ENCODE data around the gene RSAD2. TPM values are rescaled to one million over a fixed set of nuclear protein-coding genes. Genes with fewer than 3 reads are reported as not detected.

RSAD2 gene
- polyA plus RNA-seq, 1 donor (not counting 4 experiments of a cell fraction or from before 2014, with no cell fraction given), result 1.7 TPM

DNA sequence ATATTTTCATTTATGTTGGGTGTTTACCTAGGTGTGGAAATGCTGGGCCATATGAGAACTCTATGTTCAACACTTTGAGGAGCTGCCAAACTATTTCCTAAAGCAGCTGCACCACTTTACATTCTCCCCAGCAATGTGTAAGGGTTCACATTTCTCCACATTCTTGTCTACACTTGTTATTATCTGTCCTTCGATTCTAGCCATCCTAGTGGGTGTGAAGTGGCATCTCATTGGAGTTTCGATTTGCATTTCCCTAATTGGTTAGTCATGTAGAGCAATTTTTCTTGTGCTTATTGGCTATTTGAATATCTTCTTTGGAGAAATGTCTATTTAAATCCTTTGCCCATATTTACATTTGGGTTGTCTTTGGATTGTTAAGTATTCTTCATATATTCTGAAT, 61.5 kb downstream of the RSAD2 start:
- dilution Hi-C loops (cut with MboI; ENCODE audit: extremely low pct_ligation_motif_present, low sequenced_read_pairs), result no loop called here
- Histone ChIP-seq H3K4me2 (ENCODE audit: control insufficient read depth, extremely low read depth, insufficient read depth, low read depth, low read length) (no peak overlapping the region), H3K27ac (ENCODE audit: control insufficient read depth, insufficient read depth, low read length) (no peak overlapping the region), H2AFZ (ENCODE audit: control insufficient read depth, low read length) (no peak overlapping the region), H4K20me1 (ENCODE audit: control insufficient read depth, extremely low read depth, insufficient read depth, low read length) (no peaks in the 10 kb centered on the region), H3K27me3 (ENCODE audit: control insufficient read depth, extremely low read depth, insufficient read depth, low read length) (no peaks in the 10 kb centered on the region), H3K9ac (ENCODE audit: control insufficient read depth, extremely low read depth, insufficient read depth, low read length) (no peak overlapping the region), H3K36me3 (ENCODE audit: control insufficient read depth in 2 of 2, extremely low read depth in 1 of 2, insufficient read depth in 2 of 2, low read length in 2 of 2) (no peaks in the 10 kb centered on the region), H3K9me1 (ENCODE audit: control insufficient read depth, extremely low read depth, insufficient read depth, low read length) (no peaks in the 10 kb centered on the region), H3K4me3 (ENCODE audit: control insufficient read depth in 2 of 3, extremely low read depth in 1 of 3, insufficient read depth in 2 of 3, low read depth in 1 of 3, low read length in 3 of 3) (no peak overlapping the region), H3K79me2 (ENCODE audit: control insufficient read depth, insufficient read depth, low read length) (no peaks in the 10 kb centered on the region), H3K9me3 (ENCODE audit: control insufficient read depth, low read depth, low read length) (no peaks in the 10 kb centered on the region), H3K4me1 (ENCODE audit: control insufficient read depth, extremely low read depth, insufficient read depth, low read length) (no peaks in the 10 kb centered on the region)
- TF ChIP-seq EZH2 (IDR thresholded peaks at IDR 0.05; ENCODE audit: low read length), result no peak
- TF ChIP-seq, protein P1, sequence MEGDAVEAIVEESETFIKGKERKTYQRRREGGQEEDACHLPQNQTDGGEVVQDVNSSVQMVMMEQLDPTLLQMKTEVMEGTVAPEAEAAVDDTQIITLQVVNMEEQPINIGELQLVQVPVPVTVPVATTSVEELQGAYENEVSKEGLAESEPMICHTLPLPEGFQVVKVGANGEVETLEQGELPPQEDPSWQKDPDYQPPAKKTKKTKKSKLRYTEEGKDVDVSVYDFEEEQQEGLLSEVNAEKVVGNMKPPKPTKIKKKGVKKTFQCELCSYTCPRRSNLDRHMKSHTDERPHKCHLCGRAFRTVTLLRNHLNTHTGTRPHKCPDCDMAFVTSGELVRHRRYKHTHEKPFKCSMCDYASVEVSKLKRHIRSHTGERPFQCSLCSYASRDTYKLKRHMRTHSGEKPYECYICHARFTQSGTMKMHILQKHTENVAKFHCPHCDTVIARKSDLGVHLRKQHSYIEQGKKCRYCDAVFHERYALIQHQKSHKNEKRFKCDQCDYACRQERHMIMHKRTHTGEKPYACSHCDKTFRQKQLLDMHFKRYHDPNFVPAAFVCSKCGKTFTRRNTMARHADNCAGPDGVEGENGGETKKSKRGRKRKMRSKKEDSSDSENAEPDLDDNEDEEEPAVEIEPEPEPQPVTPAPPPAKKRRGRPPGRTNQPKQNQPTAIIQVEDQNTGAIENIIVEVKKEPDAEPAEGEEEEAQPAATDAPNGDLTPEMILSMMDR (optimal IDR thresholded peaks at IDR 0.05 in 1 of 3, IDR thresholded peaks at IDR 0.05 in 1 of 3, conservative IDR thresholded peaks at IDR 0.05 in 1 of 3; ENCODE audit: extremely low read depth in 1 of 3, insufficient read depth in 2 of 3, low read length in 3 of 3), result no peak
- DNase-seq (ENCODE audit: low read depth, low spot score) (no peak), FAIRE-seq (no peak)

DNA sequence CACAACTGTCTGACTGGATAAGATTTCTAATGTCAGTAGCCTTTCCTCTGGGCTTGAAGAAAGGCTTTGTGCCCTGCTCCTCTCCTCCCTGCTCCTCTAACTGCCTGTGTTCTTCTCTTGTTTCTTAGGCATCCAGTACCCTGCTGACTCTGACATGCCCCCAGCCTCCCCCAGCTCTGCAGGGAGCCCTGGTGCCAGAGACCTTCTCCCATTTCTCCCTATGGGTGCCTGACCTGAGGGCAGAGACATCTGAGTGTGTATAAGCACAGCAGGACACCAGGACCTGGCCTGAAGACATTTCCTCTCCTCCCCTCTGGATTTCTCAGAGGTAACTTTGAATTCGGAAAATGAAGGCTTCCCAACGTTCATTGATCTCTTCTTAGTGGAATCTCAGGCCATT, 63.2 kb downstream of the RSAD2 start:
- no peak overlapping the region for H3K27ac ChIP-seq (ENCODE audit: control insufficient read depth, insufficient read depth, low read length)
- no peaks in the 10 kb centered on the region for H4K20me1 ChIP-seq (ENCODE audit: control insufficient read depth, extremely low read depth, insufficient read depth, low read length)
- H2AFZ ChIP-seq (ENCODE audit: control insufficient read depth, low read length), result no peak overlapping the region
- dilution Hi-C loops (cut with MboI; ENCODE audit: extremely low pct_ligation_motif_present, low sequenced_read_pairs), result no loop called here
- H3K4me1 ChIP-seq (ENCODE audit: control insufficient read depth, extremely low read depth, insufficient read depth, low read length), result no peaks in the 10 kb centered on the region
- H3K9me3 ChIP-seq (ENCODE audit: control insufficient read depth, low read depth, low read length), result no peaks in the 10 kb centered on the region
- FAIRE-seq (no peak), DNase-seq (ENCODE audit: low read depth, low spot score) (no peak)
- H3K36me3 ChIP-seq (ENCODE audit: control insufficient read depth in 2 of 2, extremely low read depth in 1 of 2, insufficient read depth in 2 of 2, low read length in 2 of 2), result no peaks in the 10 kb centered on the region
- H3K27me3 ChIP-seq (ENCODE audit: control insufficient read depth, extremely low read depth, insufficient read depth, low read length), result no peaks in the 10 kb centered on the region
- H3K79me2 ChIP-seq (ENCODE audit: control insufficient read depth, insufficient read depth, low read length), result no peaks in the 10 kb centered on the region
- H3K4me2 ChIP-seq (ENCODE audit: control insufficient read depth, extremely low read depth, insufficient read depth, low read depth, low read length), result no peak overlapping the region
- TF ChIP-seq EZH2 (IDR thresholded peaks at IDR 0.05; ENCODE audit: low read length), result no peak
- TF ChIP-seq, protein P1 (optimal IDR thresholded peaks at IDR 0.05 in 1 of 3, IDR thresholded peaks at IDR 0.05 in 1 of 3, conservative IDR thresholded peaks at IDR 0.05 in 1 of 3; ENCODE audit: extremely low read depth in 1 of 3, insufficient read depth in 2 of 3, low read length in 3 of 3), result no peak
- H3K4me3 ChIP-seq (ENCODE audit: control insufficient read depth in 2 of 3, extremely low read depth in 1 of 3, insufficient read depth in 2 of 3, low read depth in 1 of 3, low read length in 3 of 3), result no peak overlapping the region
- H3K9ac ChIP-seq (ENCODE audit: control insufficient read depth, extremely low read depth, insufficient read depth, low read length), result no peak overlapping the region
- H3K9me1 ChIP-seq (ENCODE audit: control insufficient read depth, extremely low read depth, insufficient read depth, low read length), result no peaks in the 10 kb centered on the region

All from keratinocyte (primary cell).